GM23248 (cell line): ENCODE results near the gene DOK6.

Source experiments
- EZH2 ChIP-seq: fragments of 200-600 bp; sonication (generic); IDR thresholded peaks from 2 replicates; pipeline ENCODE4 v1.6.1; 2018; ENCODE audit warnings: antibody characterized with exemption, mild to moderate bottlenecking; ENCODE audit not compliant: insufficient read depth, poor library complexity, severe bottlenecking
- EZH2phosphoT487 ChIP-seq: fragments of 200-600 bp; sonication (generic); IDR thresholded peaks from 2 replicates; pipeline ENCODE4 v1.6.1; 2018; ENCODE audit warnings: antibody characterized with exemption, moderate library complexity, mild to moderate bottlenecking, low read depth; ENCODE audit not compliant: insufficient read depth

DNA sequence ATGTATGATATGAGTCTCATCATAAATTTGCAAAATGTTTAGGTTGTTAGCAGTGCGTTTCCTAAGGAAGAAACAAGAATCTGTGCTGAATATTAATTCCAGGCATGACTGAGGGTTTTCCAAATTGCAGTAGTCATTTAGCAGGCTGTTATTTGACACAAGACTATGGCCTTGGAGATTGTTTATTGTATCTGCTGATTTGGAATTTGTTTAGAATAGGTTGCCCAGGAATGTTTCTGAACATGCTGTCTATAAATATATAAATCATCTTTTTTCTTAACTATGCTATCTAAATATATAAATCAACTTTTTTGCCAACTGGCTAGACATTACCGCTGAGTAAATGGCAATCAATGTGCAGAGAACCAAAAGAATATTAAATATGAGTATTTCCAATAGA lies 90.9 kb downstream of the DOK6 start:
- TF ChIP-seq EZH2: no peak
- no peak for TF ChIP-seq EZH2phosphoT487
